Fibroblast of the aortic adventitia (primary cell): ENCODE measurements around the gene IWS1. TPM values are rescaled to one million over a fixed set of nuclear protein-coding genes. Genes with fewer than 3 reads are reported as not detected.

ENCODE experiments used
- DNase-seq: peaks from one replicate; pipeline ENCODE4 v3.0.0-alpha.2; 2010; ENCODE audit warnings: low read depth
- H3K4me3 ChIP-seq: 2 replicates; pipeline ENCODE4 v1.5.1; 2011; ENCODE audit warnings: low read depth, mild to moderate bottlenecking, control low read depth, low read length, moderate library complexity
- CTCF ChIP-seq: IDR thresholded peaks from 2 replicates; pipeline ENCODE4 v1.5.1; 2011; ENCODE audit warnings: mild to moderate bottlenecking, low read length, control low read depth, inconsistent platforms; ENCODE audit not compliant: insufficient read depth
- total RNA-seq: library from RNA; depleted of rRNA; stranded (reverse); fragments of >200 nt; gene quantifications from 2 replicates; pipeline ENCODE4 v1.2.3, GENCODE V29; 2012; ENCODE audit warnings: low replicate concordance

Gene IWS1
- 37.7 and 176 TPM in 2 replicates for total RNA-seq

DNA sequence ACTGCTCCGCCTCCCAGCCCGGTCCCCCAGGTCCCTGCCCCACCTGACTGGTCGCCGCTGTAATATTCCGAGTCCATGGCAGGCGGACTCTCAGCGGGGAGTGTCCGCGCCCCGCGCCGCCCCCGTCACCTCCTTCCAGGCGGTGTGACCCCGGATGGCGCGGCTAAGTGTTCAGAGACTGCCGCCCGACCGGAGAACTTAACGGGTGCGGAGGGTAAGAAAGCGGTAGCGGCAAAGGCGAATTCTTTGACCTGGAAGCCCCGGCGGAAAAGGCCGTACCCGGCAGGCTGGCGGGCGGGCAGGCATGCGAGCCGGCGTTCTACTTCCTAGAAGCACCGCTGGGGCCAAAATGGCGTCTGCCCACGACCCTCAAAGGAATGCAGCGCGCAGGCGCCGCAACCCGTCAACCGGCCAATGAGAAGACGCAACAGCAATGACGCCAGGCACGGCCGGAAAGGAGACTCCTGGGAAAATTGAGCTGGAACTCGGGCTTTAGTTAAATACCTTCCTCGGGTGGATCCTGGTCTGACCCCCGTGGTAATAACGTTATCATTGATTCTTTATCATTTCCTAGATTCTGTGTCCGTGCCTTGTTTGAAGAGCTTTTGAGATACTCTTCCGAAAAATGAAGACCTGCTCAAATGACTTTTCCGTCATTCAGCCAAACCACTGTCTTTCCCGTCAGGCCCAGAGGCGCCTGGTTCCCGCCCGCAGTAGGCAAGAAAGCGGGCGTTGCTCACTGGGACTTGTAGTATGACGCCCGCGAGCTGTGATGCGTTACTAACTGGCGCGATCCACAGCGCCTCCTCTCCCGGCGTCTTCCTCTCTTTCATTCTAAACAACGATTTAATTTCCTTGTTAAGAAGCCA, at the start of gene IWS1:
IWS1 (minus strand) TSS at position 358 of the 869 bp plus-strand sequence; CDS start at position 77, 281 bp downstream.
- peak; percentile 97 for DNase-seq
- TF ChIP-seq CTCF, result peak; percentile 30
- H3K4me3 ChIP-seq, result peak within 1 kb of the TSS; percentile 90

GRCh38 chr2:127575941-127576432, 49.7 kb upstream of the IWS1 start:
- H3K4me3 ChIP-seq, result no peak overlapping the region
- no peak for TF ChIP-seq CTCF
- peak; percentile 49 for DNase-seq

- no peak for DNase-seq
- TF ChIP-seq CTCF, result no peak
Observed at GRCh38 chr2:127575185-127575765, 49.0 kb upstream of the IWS1 start.

GRCh38 chr2:127574656-127575055, 48.4 kb upstream of the IWS1 start:
- TF ChIP-seq CTCF, result no peak
- DNase-seq, result no peak
- H3K4me3 ChIP-seq, result no peak overlapping the region

More at GRCh38 chr2:127575185-127575765, 49.0 kb upstream of the IWS1 start:
- no peak overlapping the region for H3K4me3 ChIP-seq

GRCh38 chr2:127573771-127574170, 47.5 kb upstream of the IWS1 start:
- H3K4me3 ChIP-seq, result no peak overlapping the region
- TF ChIP-seq CTCF, result no peak
- DNase-seq, result no peak

GRCh38 chr2:127573298-127573697, 47.0 kb upstream of the IWS1 start:
- no peak for TF ChIP-seq CTCF
- DNase-seq, result no peak
- no peak overlapping the region for H3K4me3 ChIP-seq
